Neural progenitor cell (in vitro differentiated cells): ENCODE data around the gene MCCD1.
"Not testable (repeated sequence)": the region's sequence is repeated elsewhere in the genome, so short reads cannot be mapped to it uniquely, and the experiment has no call there.

Source experiments
- CTCF ChIP-seq: fragments of 200-600 bp; sonication (generic); IDR thresholded peaks from 2 replicates; pipeline ENCODE4 v1.5.1; 2017; ENCODE audit warnings: antibody characterized with exemption, mild to moderate bottlenecking
- EZH2 ChIP-seq: fragments of 200-600 bp; sonication (generic); IDR thresholded peaks from 2 replicates; pipeline ENCODE4 v1.6.1; 2017; ENCODE audit warnings: antibody characterized with exemption, mild to moderate bottlenecking, moderate library complexity

- not testable (repeated sequence) for TF ChIP-seq CTCF, EZH2
Measured at GRCh38 chr6:31499648-31500047, 29.1 kb upstream of the MCCD1 start.
